GM23338 (cell line): ENCODE data around the gene CEMIP2. TPM values are rescaled to one million over a fixed set of nuclear protein-coding genes. Genes with fewer than 3 reads are reported as not detected.
"Not testable (repeated sequence)": the region's sequence is repeated elsewhere in the genome, so short reads cannot be mapped to it uniquely, and the experiment has no call there.

Source experiments
- ATAC-seq: fragments of 200-7000 bp; cut with Tn5 transposase; 3 replicates; pipeline ENCODE4 v1.9.1; 2020
- DNase-seq: peaks from one replicate; pipeline ENCODE4 v3.0.0-alpha.2; 2015; ENCODE audit warnings: low spot score
- H2AFZ ChIP-seq: fragments of 200-600 bp; sonication (generic); 2 replicates; pipeline ENCODE4 v1.8.0; 2016; ENCODE audit warnings: antibody characterized with exemption, mild to moderate bottlenecking, moderate library complexity
- H3F3A ChIP-seq: fragments of 200-600 bp; sonication (generic); replicated peaks from 2 replicates; pipeline ENCODE4 v1.8.0; 2017; ENCODE audit warnings: antibody characterized with exemption, mixed run types, low read depth
- H3K27ac ChIP-seq: fragments of 200-600 bp; sonication (generic); 2 replicates; pipeline ENCODE4 v1.6.1; 2016; ENCODE audit warnings: low read depth
- H3K27me3 ChIP-seq: fragments of 200-600 bp; sonication (generic); 2 replicates; pipeline ENCODE4 v1.8.0; 2016; ENCODE audit warnings: mild to moderate bottlenecking, mixed run types, moderate library complexity; ENCODE audit not compliant: insufficient read depth
- H3K36me3 ChIP-seq: fragments of 200-600 bp; sonication (generic); 2 replicates; pipeline ENCODE4 v1.8.0; 2016; ENCODE audit warnings: mild to moderate bottlenecking; ENCODE audit not compliant: insufficient read depth
- H3K4me1 ChIP-seq: fragments of 200-600 bp; sonication (generic); 2 replicates; pipeline ENCODE4 v1.8.0; 2016; ENCODE audit warnings: mild to moderate bottlenecking, moderate library complexity; ENCODE audit not compliant: insufficient read depth
- H3K4me2 ChIP-seq: fragments of 200-600 bp; sonication (generic); 2 replicates; pipeline ENCODE4 v1.7.1; 2017; ENCODE audit warnings: mixed run types
- H3K4me3 ChIP-seq: fragments of 200-600 bp; sonication (generic); 2 replicates; pipeline ENCODE4 v1.6.1; 2016; ENCODE audit warnings: mixed run types
- H3K79me2 ChIP-seq: fragments of 200-600 bp; sonication (generic); replicated peaks from 2 replicates; pipeline ENCODE4 v1.8.0; 2017; ENCODE audit warnings: mild to moderate bottlenecking; ENCODE audit not compliant: insufficient read depth
- H3K9me2 ChIP-seq: fragments of 200-600 bp; sonication (generic); 2 replicates; pipeline ENCODE4 v1.8.0; 2017; ENCODE audit not compliant: insufficient read depth
- H4K20me1 ChIP-seq: fragments of 200-600 bp; sonication (generic); replicated peaks from 2 replicates; pipeline ENCODE4 v1.8.0; 2017; ENCODE audit warnings: mild to moderate bottlenecking; ENCODE audit not compliant: insufficient read depth
- H3K27ac Mint-ChIP-seq: 2 replicates; pipeline ENCODE4 v1.8.0; 2020; ENCODE audit warnings: inconsistent platforms, mild to moderate bottlenecking, moderate library complexity, mixed read lengths
- H3K27me3 Mint-ChIP-seq: 3 replicates; pipeline ENCODE4 v1.8.0; 2022; ENCODE audit warnings: low read depth, mild to moderate bottlenecking, moderate library complexity, mixed read lengths, inconsistent platforms; ENCODE audit not compliant: insufficient read depth, poor library complexity
- H3K36me3 Mint-ChIP-seq: 3 replicates; pipeline ENCODE4 v1.8.0; 2021; ENCODE audit warnings: low read depth, mild to moderate bottlenecking, inconsistent platforms, moderate library complexity, mixed read lengths
- H3K4me1 Mint-ChIP-seq: 3 replicates; pipeline ENCODE4 v1.8.0; 2020; ENCODE audit warnings: mild to moderate bottlenecking, inconsistent platforms, mixed read lengths
- H3K4me3 Mint-ChIP-seq: 3 replicates; pipeline ENCODE4 v1.8.0; 2021; ENCODE audit warnings: moderate library complexity, mild to moderate bottlenecking, inconsistent platforms, mixed read lengths
- H3K9me3 Mint-ChIP-seq: 3 replicates; pipeline ENCODE4 v1.8.0; 2020; ENCODE audit warnings: moderate library complexity, mild to moderate bottlenecking, inconsistent platforms, mixed read lengths
- CREB1 ChIP-seq: fragments of 250-450 bp; sonication (Bioruptor Pico); IDR thresholded peaks from 2 replicates; pipeline ENCODE4 v1.5.0; 2020; ENCODE audit warnings: low read depth, mild to moderate bottlenecking, moderate library complexity
- ETS1 ChIP-seq: IDR thresholded peaks from 2 replicates; pipeline ENCODE4 v1.6.1; 2016; ENCODE audit warnings: antibody characterized with exemption
- EZH2 ChIP-seq: fragments of 200-600 bp; sonication (generic); IDR thresholded peaks from one replicate; pipeline ENCODE4 v1.8.0; 2017; ENCODE audit warnings: antibody characterized with exemption, mild to moderate bottlenecking, low read depth; ENCODE audit not compliant: unreplicated experiment
- NANOG ChIP-seq: IDR thresholded peaks from 2 replicates; pipeline ENCODE4 v1.6.1; 2016; ENCODE audit warnings: antibody characterized with exemption, borderline replicate concordance
- STAT1 ChIP-seq: IDR thresholded peaks from one replicate; pipeline ENCODE4 v1.6.1; 2016; ENCODE audit warnings: antibody characterized with exemption; ENCODE audit not compliant: unreplicated experiment
- ZNF331 ChIP-seq: fragments of 250-450 bp; sonication (Bioruptor Pico); IDR thresholded peaks from 2 replicates; pipeline ENCODE4 v1.5.0; 2020; ENCODE audit warnings: low read depth, mild to moderate bottlenecking, moderate library complexity
- ZNF462 ChIP-seq: fragments of 250-450 bp; sonication (Bioruptor Pico); IDR thresholded peaks from 2 replicates; pipeline ENCODE4 v1.5.0; 2020; ENCODE audit warnings: mild to moderate bottlenecking, moderate library complexity
- polyA plus RNA-seq: library from polyadenylated mRNA; unstranded; fragments of >200 nt; fragmentation: Nextera tagmentation; extraction: Ambion mirVana; gene quantifications from 2 replicates; pipeline ENCODE4 v1.2.1, GENCODE V29; 2016
- total RNA-seq: library from RNA; depleted of rRNA; stranded (reverse); fragments of >200 nt; shearing (Covaris generic); gene quantifications from 2 replicates; pipeline ENCODE4 v1.2.3, GENCODE V29; 2014
- TF ChIP-seq, protein P1 (sequence below), 2 experiments: fragments of 200-600 bp in 1 of 2; sonication (generic) in 1 of 2; conservative IDR thresholded peaks; 2 replicates each; pipeline versions ENCODE4 v1.5.1 to v1.6.1; 2016 to 2017; ENCODE audit warnings: antibody characterized with exemption in 2 of 2, low read depth in 2 of 2, mild to moderate bottlenecking in 2 of 2, moderate library complexity in 1 of 2

The CEMIP2 gene
- total and polyA plus RNA-seq, 2 experiments from 2014 or later: 23.0 to 76.7 TPM

DNA sequence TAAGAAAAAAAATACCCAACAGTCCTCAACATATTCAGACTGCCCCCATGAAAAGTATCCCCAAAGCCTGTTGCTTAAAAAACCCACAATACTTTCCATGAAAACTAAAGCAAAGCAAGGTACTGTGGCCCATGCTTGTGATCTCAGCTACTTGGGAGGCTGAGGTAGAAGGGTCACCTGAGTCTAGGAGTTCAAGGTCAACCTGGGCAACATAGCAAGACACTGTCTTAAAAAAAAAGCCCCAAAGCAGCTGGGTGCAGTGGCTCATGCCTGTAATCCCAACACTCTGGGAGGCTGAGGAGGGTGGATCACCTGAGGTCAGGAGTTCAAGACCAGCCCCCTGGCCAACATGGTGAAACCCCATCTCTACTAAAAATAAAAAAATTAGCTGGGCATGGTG is 76.7 kb downstream of the CEMIP2 start:
- not testable (repeated sequence) for H3K4me3 ChIP-seq, H3K4me3 Mint-ChIP-seq, H3K9me3 Mint-ChIP-seq, H3F3A ChIP-seq, H3K79me2 ChIP-seq, H3K27me3 ChIP-seq, DNase-seq, H3K9me2 ChIP-seq, H3K27ac ChIP-seq, H2AFZ ChIP-seq, H3K4me1 Mint-ChIP-seq, H3K4me1 ChIP-seq, ATAC-seq, H3K27me3 Mint-ChIP-seq, H3K27ac Mint-ChIP-seq, H4K20me1 ChIP-seq, H3K4me2 ChIP-seq
- peaks cover 64% of the 10 kb centered on the region for H3K36me3 Mint-ChIP-seq
- H3K36me3 ChIP-seq: peaks cover 39% of the 10 kb centered on the region; the same call in 1 of the 2 replicates

- H4K20me1 ChIP-seq: no peaks in the 10 kb centered on the region; the same call in 1 of the 2 replicates
- Mint-ChIP-seq H3K36me3 (peaks cover 68% of the 10 kb centered on the region), H3K4me1 (peaks cover 3% of the 10 kb centered on the region; the same call in 2 of the 3 replicates), H3K9me3 (no peaks in the 10 kb centered on the region; the same call in 2 of the 3 replicates), H3K27ac (no peak overlapping the region), H3K27me3 (no peaks in the 10 kb centered on the region), H3K4me3 (no peak overlapping the region)
- no peaks in the 10 kb centered on the region for H3K27me3 ChIP-seq
- no peak for ATAC-seq
- no peak for DNase-seq
- no peak overlapping the region for H3K4me2 ChIP-seq
- peaks cover 39% of the 10 kb centered on the region; the same call in 1 of the 2 replicates for H3K36me3 ChIP-seq
- peaks cover 5% of the 10 kb centered on the region; the same call in 1 of the 2 replicates for H3K4me1 ChIP-seq
- TF ChIP-seq EZH2: no peak
- no peak for TF ChIP-seq ZNF462
- TF ChIP-seq, protein P1, sequence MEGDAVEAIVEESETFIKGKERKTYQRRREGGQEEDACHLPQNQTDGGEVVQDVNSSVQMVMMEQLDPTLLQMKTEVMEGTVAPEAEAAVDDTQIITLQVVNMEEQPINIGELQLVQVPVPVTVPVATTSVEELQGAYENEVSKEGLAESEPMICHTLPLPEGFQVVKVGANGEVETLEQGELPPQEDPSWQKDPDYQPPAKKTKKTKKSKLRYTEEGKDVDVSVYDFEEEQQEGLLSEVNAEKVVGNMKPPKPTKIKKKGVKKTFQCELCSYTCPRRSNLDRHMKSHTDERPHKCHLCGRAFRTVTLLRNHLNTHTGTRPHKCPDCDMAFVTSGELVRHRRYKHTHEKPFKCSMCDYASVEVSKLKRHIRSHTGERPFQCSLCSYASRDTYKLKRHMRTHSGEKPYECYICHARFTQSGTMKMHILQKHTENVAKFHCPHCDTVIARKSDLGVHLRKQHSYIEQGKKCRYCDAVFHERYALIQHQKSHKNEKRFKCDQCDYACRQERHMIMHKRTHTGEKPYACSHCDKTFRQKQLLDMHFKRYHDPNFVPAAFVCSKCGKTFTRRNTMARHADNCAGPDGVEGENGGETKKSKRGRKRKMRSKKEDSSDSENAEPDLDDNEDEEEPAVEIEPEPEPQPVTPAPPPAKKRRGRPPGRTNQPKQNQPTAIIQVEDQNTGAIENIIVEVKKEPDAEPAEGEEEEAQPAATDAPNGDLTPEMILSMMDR (conservative IDR thresholded peaks at IDR 0.05; ENCODE audit: low read depth in 2 of 2): no peak
- TF ChIP-seq STAT1: no peak
- no peak for TF ChIP-seq ETS1
- no peak for TF ChIP-seq NANOG
- no peak for TF ChIP-seq CREB1 (CRISPR knock-in tag)
- TF ChIP-seq ZNF331 (CRISPR knock-in tag): no peak
- H3K79me2 ChIP-seq: no peaks in the 10 kb centered on the region
- no peak overlapping the region for H3K27ac ChIP-seq
- H3F3A ChIP-seq: no peaks in the 10 kb centered on the region
- no peak overlapping the region for H2AFZ ChIP-seq
- no peaks in the 10 kb centered on the region for H3K9me2 ChIP-seq
- no peak overlapping the region for H3K4me3 ChIP-seq
Measured at GRCh38 chr9:71690689-71691435, 77.5 kb downstream of the CEMIP2 start.
